Right ventricle myocardium superior (tissue), 1 donor: ENCODE measurements around the gene CUL5. TPM values are rescaled to one million over a fixed set of nuclear protein-coding genes. Genes with fewer than 3 reads are reported as not detected.
"Not testable (repeated sequence)": the region's sequence is repeated elsewhere in the genome, so short reads cannot be mapped to it uniquely, and the experiment has no call there.

Experiments
- ATAC-seq: fragments of 200-7000 bp; cut with Tn5 transposase; one replicate; pipeline ENCODE4 v1.9.1; 2020; ENCODE audit warnings: mild to moderate bottlenecking; ENCODE audit not compliant: poor library complexity
- DNase-seq: peaks from one replicate; pipeline ENCODE4 v3.0.0-alpha.2; 2020
- intact Hi-C: fragments of 100-400 bp; cut with DNase I; formaldehyde crosslinking; loops from one replicate; pipeline ENCODE4 v1.11.2; 2022
- total RNA-seq: library from RNA; stranded (reverse); fragmentation: NEBNext Ultra II Directional; extraction: Animal tissue kit (Norgen Biotek cat#: 25700); gene quantifications from one replicate; pipeline ENCODE4 v1.2.1, GENCODE V29; 2021
- donor health status: DM: no; HTN: yes; CAD: no; lungs with severe emphysema.

Gene CUL5
- total RNA-seq, 1 donor from 2014 or later, result 37.6 TPM

GRCh38 chr11:108016647-108017046, 7.9 kb downstream of the CUL5 start:
- DNase-seq (no peak), ATAC-seq (no peak)
- intact Hi-C loops, result no loop called here

GRCh38 chr11:108018708-108019107, 10.0 kb downstream of the CUL5 start:
- intact Hi-C loops, result no loop called here
- ATAC-seq, result no peak
- DNase-seq, result no peak

GRCh38 chr11:108019870-108020540, 11.3 kb downstream of the CUL5 start:
- intact Hi-C loops, result no loop called here
- DNase-seq (no peak), ATAC-seq (peak; percentile 47)

GRCh38 chr11:108025387-108026080, 16.8 kb downstream of the CUL5 start:
- ATAC-seq (no peak), DNase-seq (no peak)
- intact Hi-C loops, result no loop called here

GRCh38 chr11:108027057-108027456, 18.4 kb downstream of the CUL5 start:
- DNase-seq, result no peak
- intact Hi-C loops, result no loop called here
- no peak for ATAC-seq

- DNase-seq, ATAC-seq, intact Hi-C loops: not testable (repeated sequence)
These were observed 20.2 kb downstream of the CUL5 start for GRCh38 chr11:108028822-108029441.

- DNase-seq, ATAC-seq, intact Hi-C loops: not testable (repeated sequence)
These were observed 22.9 kb downstream of the CUL5 start for GRCh38 chr11:108031604-108032003.

- no peak for ATAC-seq
- intact Hi-C loops, result no loop called here
These were observed 24.1 kb downstream of the CUL5 start for GRCh38 chr11:108032800-108033199.

GRCh38 chr11:108034034-108034433, 25.3 kb downstream of the CUL5 start:
- DNase-seq (no peak), ATAC-seq (no peak)
- intact Hi-C loops, result no loop called here

More at GRCh38 chr11:108032800-108033199, 24.1 kb downstream of the CUL5 start:
- DNase-seq, result no peak

- no peak for DNase-seq
- ATAC-seq, result no peak
- intact Hi-C loops, result no loop called here
These were observed 26.3 kb downstream of the CUL5 start for GRCh38 chr11:108034952-108035351.

GRCh38 chr11:108035690-108036089, 27.0 kb downstream of the CUL5 start:
- ATAC-seq, result peak; percentile 38
- intact Hi-C loops, result no loop called here

GRCh38 chr11:108037211-108037610, 28.5 kb downstream of the CUL5 start:
- ATAC-seq (no peak), DNase-seq (no peak)
- intact Hi-C loops, result no loop called here

More at GRCh38 chr11:108035690-108036089, 27.0 kb downstream of the CUL5 start:
- DNase-seq, result no peak

- DNase-seq (no peak), ATAC-seq (no peak)
- intact Hi-C loops, result no loop called here
These were observed 28.9 kb downstream of the CUL5 start for GRCh38 chr11:108037636-108038035.

- intact Hi-C loops, result no loop called here
- no peak for ATAC-seq
- no peak for DNase-seq
These were observed 39.6 kb downstream of the CUL5 start for GRCh38 chr11:108048269-108048668.

GRCh38 chr11:108062336-108062735, 53.6 kb downstream of the CUL5 start:
- ATAC-seq, result no peak
- DNase-seq, result no peak
- intact Hi-C loops, result no loop called here

GRCh38 chr11:108063410-108063809, 54.7 kb downstream of the CUL5 start:
- ATAC-seq, result no peak
- intact Hi-C loops, result no loop called here

GRCh38 chr11:108069947-108070346, 61.2 kb downstream of the CUL5 start:
- no peak for ATAC-seq
- DNase-seq, result no peak
- intact Hi-C loops, result no loop called here

More at GRCh38 chr11:108063410-108063809, 54.7 kb downstream of the CUL5 start:
- DNase-seq, result no peak

GRCh38 chr11:108084811-108085210, 76.1 kb downstream of the CUL5 start:
- ATAC-seq (no peak), DNase-seq (no peak)
- intact Hi-C loops, result no loop called here

GRCh38 chr11:108085672-108086071, 77.0 kb downstream of the CUL5 start:
- ATAC-seq (no peak), DNase-seq (no peak)
- intact Hi-C loops, result no loop called here

- ATAC-seq, result no peak
- intact Hi-C loops, result no loop called here
These were observed 83.4 kb downstream of the CUL5 start for GRCh38 chr11:108092134-108092533.

More at GRCh38 chr11:108092134-108092533, 83.4 kb downstream of the CUL5 start:
- no peak for DNase-seq
